ENCODE data around the gene SIL1. TPM values are rescaled to one million over a fixed set of nuclear protein-coding genes. Genes with fewer than 3 reads are reported as not detected.

The SIL1 gene
- total and polyA plus RNA-seq, 9 of the 15 experiments (the other 6 are each of a cell fraction or from before 2014, with no cell fraction given): 1.3 to 30.5 (median 18.1) TPM

DNA sequence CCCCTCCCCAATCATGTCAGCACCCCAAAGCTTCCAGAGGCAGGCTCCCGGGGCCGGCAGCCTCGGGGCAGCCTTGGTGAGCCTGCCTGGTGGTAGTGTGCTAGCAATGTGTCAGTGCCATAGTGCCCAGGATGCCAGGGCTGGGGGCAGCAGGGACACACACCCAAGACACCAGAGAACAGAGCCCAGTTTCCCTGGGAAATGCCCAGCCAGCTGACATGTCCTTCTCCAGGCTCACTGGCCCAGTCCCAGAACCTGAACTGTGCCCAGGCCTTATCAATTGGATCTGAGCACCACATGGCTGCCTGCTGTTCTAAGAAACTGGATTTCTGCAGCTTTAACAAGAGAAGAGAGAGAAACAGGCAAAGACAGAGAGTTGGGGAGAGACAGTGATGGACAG, 248.2 kb downstream of the SIL1 start:
- H3K9me1 ChIP-seq (ENCODE audit: control insufficient read depth, insufficient read depth, low read length): peaks cover 2% of the 10 kb centered on the region
- no peaks in the 10 kb centered on the region for H4K20me1 ChIP-seq (replicated peaks; ENCODE audit: control insufficient read depth, insufficient read depth, low read length)
- WGBS (ENCODE audit: insufficient coverage, low coverage, missing lambda C conversion rate): 38% methylated on average over 3 of the region's 3 CpGs
- no TSS peak for BruUV-seq (replicated peaks)
- intact Hi-C loops (cut with micrococcal nuclease): no loop called here
- POLR2A ChIA-PET: interaction anchor here (1.3 kb wide), 1 partner anchor 16 kb away, joined by 4 read pairs; no protein-coding TSS in a partner anchor
- peaks cover 0 to 24% of the 10 kb centered on the region in 2 experiments; a peak in 2 of 5 replicates for H3K4me1 ChIP-seq (replicated peaks in 1 of 2; ENCODE audit: control insufficient read depth in 2 of 2, insufficient read depth in 2 of 2, low read length in 2 of 2)
- H3K9me3 ChIP-seq (replicated peaks; ENCODE audit: control insufficient read depth, insufficient read depth, low read depth, low read length): no peaks in the 10 kb centered on the region
- no peak overlapping the region for H2AFZ ChIP-seq (ENCODE audit: low read depth, low read length)
- H3K4me2 ChIP-seq (ENCODE audit: insufficient read depth, low read length): no peak overlapping the region
- no peak overlapping the region for H3K4me3 ChIP-seq
- no peak overlapping the region for H3K27ac ChIP-seq (ENCODE audit: extremely low read depth, low read depth, low read length)
- peaks cover 4% of the 10 kb centered on the region; the same call in 2 of the 3 replicates for H3K36me3 ChIP-seq (ENCODE audit: control insufficient read depth, insufficient read depth, low read length)
- in situ Hi-C loops (cut with MboI): no loop called here
- no peak for FAIRE-seq
- H3K9ac ChIP-seq (ENCODE audit: insufficient read depth in 1 of 2, low read depth in 2 of 2, low read length in 2 of 2): no peak overlapping the region
- no peak for DNase-seq (ENCODE audit: extremely low read depth in 1 of 4, low spot score in 3 of 4)
- H3K79me2 ChIP-seq (ENCODE audit: control insufficient read depth, insufficient read depth, low read length): no peaks in the 10 kb centered on the region
- CTCF ChIA-PET (ENCODE audit: low intra/inter-chr PET ratio): no interaction called here
- ATAC-seq: no peak
- H3K27me3 ChIP-seq (ENCODE audit: control insufficient read depth in 2 of 2, insufficient read depth in 2 of 2, low read length in 2 of 2): no peaks in the 10 kb centered on the region
- no peak for TF ChIP-seq CBX3 (IDR thresholded peaks at IDR 0.05; ENCODE audit: borderline replicate concordance in 1 of 2, low read length in 2 of 2)
- TF ChIP-seq CTBP1 (IDR thresholded peaks at IDR 0.05; ENCODE audit: borderline replicate concordance): no peak
- no peak for TF ChIP-seq ZNF507 (tag; conservative IDR thresholded peaks at IDR 0.05)
- no peak for TF ChIP-seq NFIC (IDR thresholded peaks at IDR 0.05)
- no peak for TF ChIP-seq ZNF512 (tag; IDR thresholded peaks at IDR 0.05)
- no peak for TF ChIP-seq XRCC3 (IDR thresholded peaks at IDR 0.05)
- no peak for TF ChIP-seq ZNF143 (CRISPR knock-in tag; IDR thresholded peaks at IDR 0.05)
- TF ChIP-seq RFX1 (IDR thresholded peaks at IDR 0.05): no peak
- TF ChIP-seq, protein P1, sequence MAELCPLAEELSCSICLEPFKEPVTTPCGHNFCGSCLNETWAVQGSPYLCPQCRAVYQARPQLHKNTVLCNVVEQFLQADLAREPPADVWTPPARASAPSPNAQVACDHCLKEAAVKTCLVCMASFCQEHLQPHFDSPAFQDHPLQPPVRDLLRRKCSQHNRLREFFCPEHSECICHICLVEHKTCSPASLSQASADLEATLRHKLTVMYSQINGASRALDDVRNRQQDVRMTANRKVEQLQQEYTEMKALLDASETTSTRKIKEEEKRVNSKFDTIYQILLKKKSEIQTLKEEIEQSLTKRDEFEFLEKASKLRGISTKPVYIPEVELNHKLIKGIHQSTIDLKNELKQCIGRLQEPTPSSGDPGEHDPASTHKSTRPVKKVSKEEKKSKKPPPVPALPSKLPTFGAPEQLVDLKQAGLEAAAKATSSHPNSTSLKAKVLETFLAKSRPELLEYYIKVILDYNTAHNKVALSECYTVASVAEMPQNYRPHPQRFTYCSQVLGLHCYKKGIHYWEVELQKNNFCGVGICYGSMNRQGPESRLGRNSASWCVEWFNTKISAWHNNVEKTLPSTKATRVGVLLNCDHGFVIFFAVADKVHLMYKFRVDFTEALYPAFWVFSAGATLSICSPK (IDR thresholded peaks at IDR 0.05; ENCODE audit: borderline replicate concordance): no peak
- TF ChIP-seq ZNF740 (CRISPR knock-in tag; IDR thresholded peaks at IDR 0.05): no peak
- TF ChIP-seq ZNF740 (tag; IDR thresholded peaks at IDR 0.05): no peak
- no peak for TF ChIP-seq POLR3G (IDR thresholded peaks at IDR 0.05; ENCODE audit: extremely low read depth, insufficient read length, insufficient replicate concordance)
- TF ChIP-seq ZNF57 (CRISPR knock-in tag; IDR thresholded peaks at IDR 0.05): no peak
- TF ChIP-seq TBL1XR1 (IDR thresholded peaks at IDR 0.05; ENCODE audit: low read length in 2 of 2): no peak
- TF ChIP-seq ZBTB5 (IDR thresholded peaks at IDR 0.05): no peak
- TF ChIP-seq MAFG (tag; conservative IDR thresholded peaks at IDR 0.05): no peak
